ENCODE data around the gene YWHAH.
A peak's percentile ranks its signal among the peaks of the same experiment; 100 is the strongest.

The YWHAH gene

DNA sequence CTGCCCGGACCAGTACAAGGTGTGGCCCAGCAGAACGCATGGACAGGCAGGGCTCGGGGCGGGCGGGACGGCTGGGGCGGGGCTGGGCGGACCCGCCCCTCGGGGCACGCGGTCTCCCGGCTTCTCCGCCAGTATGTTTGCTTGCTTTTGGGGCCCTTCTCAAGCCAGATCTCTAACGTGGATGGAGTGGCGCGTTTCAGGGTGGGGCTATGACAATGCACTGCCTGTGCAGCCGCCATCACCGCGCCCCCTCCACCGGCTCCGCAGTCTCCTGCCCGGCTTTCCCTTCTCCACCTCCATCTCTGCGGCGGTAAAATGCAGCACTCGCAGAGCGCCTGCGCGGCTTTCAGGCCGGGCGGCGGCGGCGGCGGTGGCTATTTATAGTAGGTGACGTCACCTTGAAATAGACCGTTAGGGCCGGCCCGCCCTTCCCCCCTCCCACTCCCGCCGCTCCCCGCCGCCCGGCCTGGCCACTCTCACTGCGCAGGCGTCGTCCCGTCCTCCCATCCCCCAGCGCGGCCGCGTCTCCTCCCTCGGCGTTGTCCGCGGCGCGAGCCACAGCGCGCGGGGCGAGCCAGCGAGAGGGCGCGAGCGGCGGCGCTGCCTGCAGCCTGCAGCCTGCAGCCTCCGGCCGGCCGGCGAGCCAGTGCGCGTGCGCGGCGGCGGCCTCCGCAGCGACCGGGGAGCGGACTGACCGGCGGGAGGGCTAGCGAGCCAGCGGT is at the start of gene YWHAH:
TSS of gene YWHAH (plus strand) at position 558 of the 722 bp plus-strand sequence. CDS start 199 bp downstream, outside the sequence.
- DNase-seq (ENCODE audit: low read depth, low spot score): peak; percentile 35

DNA sequence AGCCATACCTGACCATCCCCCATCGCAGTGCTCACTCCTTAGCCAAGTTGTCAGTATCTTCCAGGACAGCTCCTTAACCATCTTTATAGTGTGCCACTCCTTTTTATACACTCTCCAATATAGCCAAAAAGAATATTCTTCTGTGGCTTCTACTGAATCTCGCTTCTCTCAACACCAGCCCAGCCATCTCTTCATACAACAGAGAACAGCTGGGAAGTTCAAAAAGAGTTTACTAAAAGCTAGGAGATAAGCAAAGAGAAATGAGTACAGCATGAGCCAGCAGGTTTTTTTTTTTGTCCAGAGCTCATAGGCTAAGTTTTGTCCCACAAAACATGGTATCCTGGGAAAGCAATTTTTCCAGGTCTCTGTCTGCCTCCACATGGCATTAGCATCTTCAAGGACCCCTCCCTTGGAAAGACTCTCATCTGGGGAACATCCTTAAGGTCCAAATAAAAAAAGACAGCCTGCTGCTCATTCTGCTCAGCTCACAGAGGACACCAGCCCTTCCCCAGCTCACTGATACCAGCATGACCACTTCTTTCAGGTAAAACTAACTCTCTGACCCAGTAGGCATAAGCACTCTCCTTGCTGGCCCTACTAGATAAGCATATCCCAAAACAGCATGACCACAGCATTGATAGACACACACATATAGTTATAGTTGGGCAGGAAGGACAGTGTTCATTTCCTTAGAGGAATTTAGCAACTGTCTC is 48.8 kb upstream of the YWHAH start:
- no peak for DNase-seq (ENCODE audit: low read depth, low spot score)

- DNase-seq (ENCODE audit: low read depth, low spot score): no peak
Measured at GRCh38 chr22:31896472-31896871, 47.9 kb upstream of the YWHAH start.

DNA sequence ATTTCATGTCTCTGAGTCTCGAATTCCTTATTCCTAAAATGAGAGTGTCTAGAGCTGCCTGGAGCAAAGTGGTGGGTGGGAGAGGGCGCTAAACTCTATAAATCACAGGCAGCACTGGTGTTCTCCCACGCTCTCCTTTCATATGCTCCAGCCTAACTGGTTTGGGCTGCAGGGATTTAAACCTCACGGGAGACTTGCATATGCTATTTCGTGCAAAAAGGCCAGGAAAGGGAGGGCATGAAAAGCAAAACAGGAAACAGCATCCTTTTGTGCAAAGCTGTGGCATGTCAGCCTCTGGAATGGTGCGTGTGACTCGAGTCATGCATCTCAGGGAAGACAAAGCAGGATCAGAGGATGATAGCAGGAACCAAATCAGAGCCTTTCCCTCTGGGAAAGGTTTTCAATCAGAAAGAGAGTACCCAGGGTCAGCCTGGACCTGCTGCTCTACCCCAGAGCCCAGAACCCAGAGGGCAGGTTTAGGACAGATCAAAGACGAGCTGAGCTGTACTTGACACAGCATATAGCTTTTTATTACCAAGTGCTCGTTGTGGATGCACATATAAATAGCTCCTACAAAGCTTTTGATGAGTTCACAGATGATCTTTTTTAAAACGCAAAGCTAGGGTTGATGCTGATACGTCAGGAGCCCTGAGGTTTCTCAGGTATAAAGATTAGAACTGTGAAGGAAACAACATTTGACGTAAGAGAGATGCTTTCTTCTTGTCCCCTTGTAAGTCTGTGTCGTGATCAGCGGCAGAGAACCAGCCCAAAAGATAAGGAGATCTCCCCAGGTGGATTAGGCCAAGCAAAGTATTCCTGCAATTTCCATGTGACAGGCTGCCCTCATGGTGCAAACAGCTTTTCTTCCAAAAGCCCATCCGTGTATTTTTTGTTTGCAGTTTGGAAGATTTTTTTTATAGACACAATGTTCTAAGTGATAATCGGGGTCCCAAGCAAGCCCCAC is 46.2 kb upstream of the YWHAH start:
- no peak for DNase-seq (ENCODE audit: low read depth, low spot score)

DNA sequence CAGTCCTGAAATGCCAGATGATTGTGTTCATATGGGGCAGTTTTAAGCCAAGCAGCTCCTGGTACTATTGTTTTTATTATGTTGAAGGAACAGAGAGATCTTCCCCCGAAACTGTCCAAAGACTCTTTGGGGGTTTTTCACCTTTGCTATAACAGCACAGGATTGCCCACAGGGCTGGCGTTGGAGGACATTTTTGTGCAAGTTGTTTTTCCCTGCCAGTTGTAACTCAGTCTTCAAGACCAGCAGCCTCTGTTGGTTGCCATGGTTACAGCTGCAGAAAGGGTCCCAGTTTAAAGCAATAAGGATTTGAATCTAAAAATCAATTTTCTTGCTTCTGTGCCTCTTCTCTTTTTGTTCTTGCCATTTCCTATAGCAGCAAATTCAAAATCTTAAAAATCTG is 45.4 kb upstream of the YWHAH start:
- no peak for DNase-seq (ENCODE audit: low read depth, low spot score)

DNA sequence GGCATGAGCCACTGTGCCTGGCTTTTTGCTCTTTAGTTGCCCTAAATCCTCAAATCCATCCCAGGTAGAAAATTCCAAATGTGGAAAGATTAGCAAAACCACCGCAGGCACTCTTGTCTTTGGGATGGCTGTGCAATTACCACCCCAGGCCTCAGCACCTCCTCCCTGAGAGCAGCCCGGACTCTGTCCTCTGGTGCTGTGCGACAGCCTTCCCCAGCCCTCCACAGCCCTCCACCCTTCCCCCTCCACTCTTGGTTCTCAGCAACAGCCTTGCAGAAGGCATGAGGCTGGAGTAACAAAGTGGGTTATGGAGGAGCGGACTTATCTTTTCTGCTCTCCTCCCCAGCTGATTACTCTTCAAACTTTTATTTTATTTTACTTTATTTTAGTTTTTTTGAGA is 44.7 kb upstream of the YWHAH start:
- no peak for DNase-seq (ENCODE audit: low read depth, low spot score)

DNA sequence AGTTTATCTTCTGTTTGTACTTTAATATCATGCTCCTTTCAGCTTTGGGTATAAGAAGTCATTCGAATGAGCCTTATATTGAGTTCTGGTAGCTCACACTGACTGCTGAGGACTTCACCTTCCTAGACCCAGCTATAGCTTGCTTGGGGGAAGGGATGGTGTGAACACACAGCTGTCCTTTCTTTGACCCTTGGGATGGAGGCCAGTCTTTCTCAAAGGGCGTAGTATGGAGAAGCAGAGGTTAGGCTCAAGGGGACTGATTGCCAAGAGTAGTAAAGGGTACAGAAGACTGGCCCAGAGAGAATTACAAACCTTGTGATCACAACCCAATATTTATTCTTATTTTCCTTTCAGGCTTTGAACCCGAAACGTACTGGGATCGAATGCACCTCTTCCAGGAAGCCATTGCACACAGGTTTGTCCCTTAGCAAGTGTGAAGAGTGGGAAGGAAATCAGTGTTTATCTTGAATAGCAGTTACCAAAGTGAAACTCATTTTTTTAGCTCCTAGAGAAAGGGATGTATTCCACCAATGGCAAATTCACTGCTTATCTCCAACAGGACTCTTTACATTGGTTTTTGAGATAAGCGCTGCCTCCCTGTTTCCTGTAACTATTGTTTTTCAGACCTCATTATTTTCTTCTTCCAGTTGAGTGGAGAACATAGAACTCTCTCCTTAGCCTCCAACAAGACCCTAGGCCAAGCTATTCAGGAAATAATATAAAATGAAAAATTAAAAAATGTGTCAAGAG is 42.8 kb upstream of the YWHAH start:
- no peak for DNase-seq (ENCODE audit: low read depth, low spot score)

DNA sequence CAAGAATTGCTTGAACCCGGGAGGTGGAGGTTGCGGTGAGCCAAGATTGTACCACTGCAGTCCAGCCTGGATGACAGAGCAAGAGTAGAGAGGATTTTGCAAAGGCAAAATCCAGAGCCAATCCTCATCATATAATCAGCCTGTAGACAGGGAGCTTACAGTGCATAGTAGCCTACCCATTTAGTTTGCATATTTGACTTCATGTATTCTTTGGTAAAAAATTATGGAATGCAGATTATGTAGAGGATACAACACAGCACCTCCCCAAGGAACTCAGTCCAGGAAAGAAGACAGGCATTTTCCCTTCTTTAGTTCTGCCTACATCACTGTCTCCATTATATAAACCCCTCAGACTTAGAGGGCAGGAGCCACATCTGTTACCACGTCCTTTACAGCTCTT is 39.7 kb upstream of the YWHAH start:
- no peak for DNase-seq (ENCODE audit: low read depth, low spot score)

- DNase-seq (ENCODE audit: low read depth, low spot score): no peak
Measured at GRCh38 chr22:31905356-31905755, 39.0 kb upstream of the YWHAH start.

GRCh38 chr22:31906086-31906485 is 38.2 kb upstream of the YWHAH start:
- no peak for DNase-seq (ENCODE audit: low read depth, low spot score)

DNA sequence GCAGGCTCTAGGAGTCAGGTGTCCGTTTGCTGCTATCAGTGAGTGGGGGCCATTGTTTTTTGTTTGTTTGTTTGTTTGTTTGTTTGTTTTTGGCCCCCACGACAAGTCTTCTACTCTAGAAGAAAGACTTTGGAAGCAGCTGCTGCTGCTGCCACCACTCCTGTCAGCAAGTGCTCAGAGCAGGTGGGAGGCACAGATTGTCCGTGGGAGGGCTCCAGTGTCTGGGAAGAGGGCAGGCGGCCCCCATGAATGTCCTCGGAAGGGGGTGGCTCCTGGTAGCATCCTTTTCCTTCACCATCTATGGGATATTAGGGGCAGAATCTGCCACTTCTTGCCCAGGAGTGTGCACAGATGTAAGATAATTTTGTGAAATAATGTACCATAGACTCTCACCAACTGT is 37.8 kb upstream of the YWHAH start:
- DNase-seq (ENCODE audit: low read depth, low spot score): no peak

GRCh38 chr22:31909977-31910376 is 34.4 kb upstream of the YWHAH start:
- no peak for DNase-seq (ENCODE audit: low read depth, low spot score)

- DNase-seq (ENCODE audit: low read depth, low spot score): no peak
Measured at GRCh38 chr22:31911565-31912406, 32.5 kb upstream of the YWHAH start.

DNA sequence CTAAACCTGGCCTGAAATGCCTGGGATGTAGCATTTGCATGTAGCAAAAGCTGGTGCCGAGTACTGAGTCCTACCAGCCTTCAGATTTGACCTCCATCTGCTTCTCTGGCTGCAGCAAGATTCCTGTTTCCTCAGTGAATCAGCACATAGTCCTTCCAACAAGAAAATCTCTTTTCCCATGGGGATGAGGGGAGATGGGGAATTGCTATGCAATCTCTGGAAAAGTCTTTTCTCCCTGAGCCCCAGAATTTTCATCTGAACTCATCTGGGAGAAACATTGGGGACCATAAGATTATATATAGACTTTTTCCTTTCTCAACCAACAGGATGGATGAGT is 32.0 kb upstream of the YWHAH start:
- DNase-seq (ENCODE audit: low read depth, low spot score): no peak

DNA sequence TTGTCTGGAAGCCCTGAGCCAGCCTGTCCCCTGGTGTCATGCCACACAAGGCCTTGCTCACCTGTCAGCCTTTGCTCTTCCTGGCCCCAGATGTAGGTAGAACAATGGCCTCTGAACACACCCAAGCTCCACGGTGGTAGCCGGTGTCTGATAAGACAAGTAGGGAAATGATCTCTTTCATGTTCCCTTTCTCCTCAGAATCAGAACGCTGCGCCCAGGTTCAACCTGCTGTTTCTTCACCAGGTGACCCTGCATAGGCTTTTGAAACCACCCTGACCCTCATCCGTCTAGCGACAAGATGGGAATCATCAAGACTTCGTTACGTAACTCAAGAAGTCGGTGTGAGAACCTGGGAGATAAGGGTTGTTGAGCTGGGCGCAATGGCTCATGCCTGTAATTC is 28.7 kb upstream of the YWHAH start:
- DNase-seq (ENCODE audit: low read depth, low spot score): no peak

DNA sequence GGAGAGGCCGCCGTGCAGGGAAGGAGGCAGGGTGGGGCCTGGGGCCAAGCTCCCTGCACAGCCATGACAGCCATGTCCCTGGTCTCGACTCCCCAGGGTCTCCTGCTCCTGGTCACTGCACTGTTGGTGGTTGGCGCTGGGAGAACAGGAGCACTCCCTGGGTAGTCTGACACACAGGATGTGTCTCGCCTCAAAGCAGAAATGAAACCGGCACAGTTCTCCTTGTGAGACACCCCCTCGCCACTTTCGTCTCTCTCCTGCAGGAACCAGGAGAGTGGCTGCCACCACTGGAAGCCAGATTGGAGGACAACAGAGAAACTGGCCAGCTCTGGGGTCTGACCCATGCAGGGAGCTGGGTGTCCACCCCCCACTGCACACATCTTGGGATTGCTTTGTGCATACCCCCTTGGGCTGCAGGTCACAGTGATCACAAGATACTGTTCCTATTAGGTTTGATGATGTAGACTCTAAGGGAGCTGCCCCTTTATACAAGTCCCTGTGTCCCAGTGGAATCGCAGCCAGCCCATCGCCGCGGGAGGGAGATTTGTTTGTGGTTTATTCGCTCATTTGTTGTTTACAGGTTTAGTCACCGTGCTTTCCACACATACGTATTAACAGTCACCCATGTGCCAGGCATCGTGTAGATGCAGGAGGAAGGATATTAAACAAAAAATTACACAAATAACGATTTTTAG is 27.0 kb upstream of the YWHAH start:
- no peak for DNase-seq (ENCODE audit: low read depth, low spot score)

DNA sequence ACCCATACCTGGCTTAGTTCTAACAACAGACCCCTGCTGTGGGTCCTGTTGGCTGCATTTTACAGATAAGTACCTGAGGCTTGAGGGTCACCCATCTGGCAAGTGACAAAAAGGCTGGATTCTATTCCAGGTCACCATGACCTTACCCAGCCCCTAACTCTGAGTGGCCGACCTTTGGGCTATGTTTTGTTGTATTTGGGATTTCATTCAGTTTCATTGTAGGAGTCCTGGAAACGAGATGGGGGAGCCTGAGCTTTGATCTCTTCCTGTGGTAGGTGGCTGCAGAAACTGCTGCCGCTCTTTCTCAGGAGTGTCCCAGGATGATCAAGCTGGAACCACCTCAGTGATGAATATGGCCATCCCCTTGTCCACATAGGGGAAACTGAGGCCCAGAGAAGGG is 24.6 kb upstream of the YWHAH start:
- DNase-seq (ENCODE audit: low read depth, low spot score): no peak

DNA sequence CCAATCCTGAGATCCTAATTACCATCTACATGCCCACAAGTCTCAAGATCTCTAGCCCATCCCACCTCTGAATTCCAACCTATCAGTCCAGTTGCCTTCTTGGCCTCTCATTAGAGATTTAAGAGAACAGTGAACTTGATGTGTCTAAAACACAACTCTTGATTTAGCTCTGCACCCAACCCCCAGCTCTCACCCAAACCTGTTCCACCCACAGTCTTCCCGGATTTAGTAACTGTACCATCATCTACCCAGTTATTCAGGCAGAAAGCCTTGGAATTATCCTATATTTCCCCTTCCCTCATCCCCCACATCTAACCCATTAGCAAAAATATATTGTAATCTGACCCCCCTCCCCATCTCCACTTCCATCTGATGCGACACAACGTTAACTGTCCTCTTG is 24.0 kb upstream of the YWHAH start:
- DNase-seq (ENCODE audit: low read depth, low spot score): no peak

DNA sequence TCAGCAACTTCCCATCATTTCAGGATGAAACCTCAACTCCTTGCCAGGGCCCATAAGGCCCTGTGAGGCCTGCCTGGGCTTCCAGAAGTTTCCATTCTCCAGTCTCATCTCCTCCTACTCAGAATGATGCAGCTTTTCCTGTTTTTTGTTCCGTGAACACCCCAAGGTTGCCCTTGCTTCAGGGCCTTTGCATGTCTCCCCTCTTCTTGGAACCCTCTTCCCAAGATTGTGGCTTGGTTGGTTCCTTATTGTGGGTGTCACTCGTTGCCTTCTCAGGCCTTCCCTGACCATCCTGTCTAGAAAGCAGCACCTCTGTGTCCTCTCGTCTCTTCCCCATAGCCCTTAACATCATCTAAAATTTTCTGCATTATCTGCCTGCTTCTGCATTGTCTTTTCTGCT is 23.2 kb upstream of the YWHAH start:
- DNase-seq (ENCODE audit: low read depth, low spot score): no peak

DNA sequence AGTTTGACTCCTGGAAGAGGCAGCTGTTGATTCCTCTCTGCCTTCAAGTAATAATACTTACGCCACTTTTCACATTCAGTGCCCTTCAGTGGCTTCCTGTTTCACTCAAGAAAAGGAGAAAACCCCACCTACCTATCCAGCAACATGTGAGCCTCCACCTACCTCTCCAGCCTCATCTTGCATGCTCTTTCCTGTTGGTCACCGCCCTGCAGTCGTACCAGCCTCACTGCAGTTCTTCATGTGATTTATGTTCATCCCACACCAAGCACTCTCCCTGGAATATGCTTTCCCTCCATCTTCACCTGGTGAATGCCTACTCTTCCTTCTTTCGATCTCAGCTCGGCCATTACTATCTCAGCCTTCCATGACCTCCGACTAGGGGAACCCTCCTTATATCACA is 21.8 kb upstream of the YWHAH start:
- no peak for DNase-seq (ENCODE audit: low read depth, low spot score)
